22Rv1 (cell line): ENCODE results near the gene C2CD2.

Experiments
- H3K27ac ChIP-seq: fragments of 450-650 bp; 2 replicates; pipeline ENCODE4 v1.5.1; 2017
- ZFX ChIP-seq: fragments of 450-650 bp; IDR thresholded peaks from 2 replicates; pipeline ENCODE4 v1.6.1; 2017; ENCODE audit warnings: antibody characterized with exemption, borderline replicate concordance
- TF ChIP-seq, protein P1 (sequence below): fragments of 450-650 bp; IDR thresholded peaks from 2 replicates; pipeline ENCODE4 v1.5.1; 2017; ENCODE audit warnings: mild to moderate bottlenecking

Gene C2CD2

DNA sequence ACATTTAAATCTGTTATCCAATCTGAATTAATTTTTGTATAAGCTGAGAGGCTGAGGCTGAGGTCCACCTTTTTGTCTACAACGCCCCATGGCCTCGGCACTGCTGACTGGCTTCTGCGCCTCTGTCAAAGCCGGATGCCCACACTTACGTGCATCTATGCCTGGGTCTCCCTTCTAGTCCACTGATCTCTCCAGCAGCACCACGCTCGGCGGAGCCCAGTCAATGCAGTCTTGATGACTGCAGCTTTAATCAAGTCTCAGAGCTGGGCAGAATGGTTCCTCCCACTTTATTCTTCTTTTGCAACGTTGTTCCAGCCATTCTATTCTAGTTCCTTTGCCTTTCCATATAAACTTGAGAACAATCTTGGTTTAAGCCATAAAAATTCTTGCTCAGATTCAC, 84.0 kb downstream of the C2CD2 start:
- H3K27ac ChIP-seq, result no peak overlapping the region
- TF ChIP-seq, protein P1, sequence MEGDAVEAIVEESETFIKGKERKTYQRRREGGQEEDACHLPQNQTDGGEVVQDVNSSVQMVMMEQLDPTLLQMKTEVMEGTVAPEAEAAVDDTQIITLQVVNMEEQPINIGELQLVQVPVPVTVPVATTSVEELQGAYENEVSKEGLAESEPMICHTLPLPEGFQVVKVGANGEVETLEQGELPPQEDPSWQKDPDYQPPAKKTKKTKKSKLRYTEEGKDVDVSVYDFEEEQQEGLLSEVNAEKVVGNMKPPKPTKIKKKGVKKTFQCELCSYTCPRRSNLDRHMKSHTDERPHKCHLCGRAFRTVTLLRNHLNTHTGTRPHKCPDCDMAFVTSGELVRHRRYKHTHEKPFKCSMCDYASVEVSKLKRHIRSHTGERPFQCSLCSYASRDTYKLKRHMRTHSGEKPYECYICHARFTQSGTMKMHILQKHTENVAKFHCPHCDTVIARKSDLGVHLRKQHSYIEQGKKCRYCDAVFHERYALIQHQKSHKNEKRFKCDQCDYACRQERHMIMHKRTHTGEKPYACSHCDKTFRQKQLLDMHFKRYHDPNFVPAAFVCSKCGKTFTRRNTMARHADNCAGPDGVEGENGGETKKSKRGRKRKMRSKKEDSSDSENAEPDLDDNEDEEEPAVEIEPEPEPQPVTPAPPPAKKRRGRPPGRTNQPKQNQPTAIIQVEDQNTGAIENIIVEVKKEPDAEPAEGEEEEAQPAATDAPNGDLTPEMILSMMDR, result no peak
- no peak for TF ChIP-seq ZFX

- TF ChIP-seq, protein P1, result no peak
- TF ChIP-seq ZFX, result no peak
- H3K27ac ChIP-seq, result no peak overlapping the region
Measured at GRCh38 chr21:41868062-41868710, 85.6 kb downstream of the C2CD2 start.

GRCh38 chr21:41867313-41867712, 86.5 kb downstream of the C2CD2 start:
- H3K27ac ChIP-seq, result no peak overlapping the region

DNA sequence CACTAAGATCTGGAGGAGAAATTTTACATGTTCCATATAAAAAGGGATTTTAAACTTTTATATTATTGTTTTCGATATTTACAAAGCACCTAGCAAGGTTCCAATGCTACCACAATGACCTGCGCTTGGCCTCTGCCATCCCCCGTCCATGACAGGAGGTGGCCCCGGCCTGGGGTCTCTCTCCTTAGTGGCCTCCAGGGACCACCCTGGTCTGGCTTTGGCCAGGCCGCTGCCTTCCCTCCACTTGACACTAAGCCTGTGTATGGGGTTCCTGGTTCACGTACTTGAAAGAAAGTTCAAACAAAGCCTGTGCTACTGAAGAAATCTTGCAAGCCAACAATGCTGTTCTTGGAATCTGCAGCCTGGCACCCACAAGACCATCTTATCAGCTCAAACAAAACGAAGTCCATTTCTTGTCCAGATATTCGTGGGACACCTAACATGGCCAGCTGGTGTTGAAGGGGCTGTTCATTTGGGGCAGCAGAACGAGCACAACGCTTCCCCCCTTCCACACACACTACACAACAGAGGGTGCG, 87.5 kb downstream of the C2CD2 start:
- TF ChIP-seq, protein P1, result no peak
- TF ChIP-seq ZFX, result no peak
- H3K27ac ChIP-seq, result no peak overlapping the region

More at GRCh38 chr21:41867313-41867712, 86.5 kb downstream of the C2CD2 start:
- TF ChIP-seq, protein P1, result no peak
- no peak for TF ChIP-seq ZFX

GRCh38 chr21:41865002-41865777, 88.6 kb downstream of the C2CD2 start:
- TF ChIP-seq, protein P1, result no peak
- TF ChIP-seq ZFX, result no peak
- no peak overlapping the region for H3K27ac ChIP-seq

- TF ChIP-seq, protein P1, result no peak
- H3K27ac ChIP-seq, result no peak overlapping the region
Measured at GRCh38 chr21:41864311-41865001, 89.4 kb downstream of the C2CD2 start.
